ENCODE results near the gene MBD3L2B.

Gene MBD3L2B

GRCh38 chr19:6970021-6970420, 51.2 kb downstream of the MBD3L2B start:
- Histone ChIP-seq H3K56ac (ENCODE audit: low read length) (no peak overlapping the region), H3K36me3 (ENCODE audit: control insufficient read depth, insufficient read depth, low read length) (no peaks in the 10 kb centered on the region), H3K27me3 (ENCODE audit: insufficient read depth, low read length, poor library complexity) (no peaks in the 10 kb centered on the region), H2BK5ac (ENCODE audit: low read length) (no peak overlapping the region), H3K27ac (ENCODE audit: low read depth, low read length) (no peak overlapping the region), H2BK120ac (ENCODE audit: low read depth, low read length) (no peak overlapping the region), H4K8ac (ENCODE audit: low read depth, low read length) (no peak overlapping the region), H3K79me2 (ENCODE audit: control insufficient read depth, insufficient read depth, low read length) (no peaks in the 10 kb centered on the region), H3K79me1 (ENCODE audit: low read length) (no peaks in the 10 kb centered on the region), H2AK5ac (ENCODE audit: low read length) (no peak overlapping the region), H3K4ac (ENCODE audit: low read depth, low read length) (no peak overlapping the region), H3K23ac (ENCODE audit: low read length) (no peak overlapping the region), H2BK15ac (replicated peaks; ENCODE audit: low read depth) (no peak overlapping the region), H3K4me1 (ENCODE audit: control insufficient read depth, low read depth, low read length) (no peaks in the 10 kb centered on the region), H3K9ac (ENCODE audit: low read length) (no peak overlapping the region), H3K4me2 (ENCODE audit: low read length) (no peak overlapping the region), H4K5ac (ENCODE audit: low read length) (no peak overlapping the region), H3K18ac (ENCODE audit: low read length) (no peak overlapping the region), H3K4me3 (ENCODE audit: low read length) (no peak overlapping the region)
- no peak for DNase-seq
- no CpG with 5 or more reads among the region's 2 CpGs for WGBS (ENCODE audit: extremely low coverage, insufficient coverage, low lambda C conversion rate)

- no peak overlapping the region for H3K23ac ChIP-seq (ENCODE audit: low read length)
- DNase-seq = no peak
- no peak overlapping the region for H3K4ac ChIP-seq (ENCODE audit: low read depth, low read length)
- H2BK120ac ChIP-seq (ENCODE audit: low read depth, low read length) = no peak overlapping the region
- H4K8ac ChIP-seq (ENCODE audit: low read depth, low read length) = no peak overlapping the region
- H3K18ac ChIP-seq (ENCODE audit: low read length) = no peak overlapping the region
- no peak overlapping the region for H3K4me3 ChIP-seq (ENCODE audit: low read length)
- H3K4me1 ChIP-seq (ENCODE audit: control insufficient read depth, low read depth, low read length) = no peaks in the 10 kb centered on the region
- no peaks in the 10 kb centered on the region for H3K79me2 ChIP-seq (ENCODE audit: control insufficient read depth, insufficient read depth, low read length)
- no peak overlapping the region for H3K56ac ChIP-seq (ENCODE audit: low read length)
- no peak overlapping the region for H3K27ac ChIP-seq (ENCODE audit: low read depth, low read length)
- no peak overlapping the region for H2AK5ac ChIP-seq (ENCODE audit: low read length)
- no peak overlapping the region for H2BK5ac ChIP-seq (ENCODE audit: low read length)
- H3K4me2 ChIP-seq (ENCODE audit: low read length) = no peak overlapping the region
- H3K36me3 ChIP-seq (ENCODE audit: control insufficient read depth, insufficient read depth, low read length) = no peaks in the 10 kb centered on the region
- WGBS (ENCODE audit: extremely low coverage, insufficient coverage, low lambda C conversion rate) = no CpG with 5 or more reads among the region's 2 CpGs
- H3K27me3 ChIP-seq (ENCODE audit: insufficient read depth, low read length, poor library complexity) = no peaks in the 10 kb centered on the region
- H4K5ac ChIP-seq (ENCODE audit: low read length) = no peak overlapping the region
- no peaks in the 10 kb centered on the region for H3K79me1 ChIP-seq (ENCODE audit: low read length)
- H3K9ac ChIP-seq (ENCODE audit: low read length) = no peak overlapping the region
- no peak overlapping the region for H2BK15ac ChIP-seq (replicated peaks; ENCODE audit: low read depth)
Measured at GRCh38 chr19:6969490-6969889, 51.7 kb downstream of the MBD3L2B start.

All from mesendoderm (in vitro differentiated cells).